OCI-LY3 (cell line): ENCODE measurements around the gene TMEM97.

Experiments used
- EZH2phosphoT487 ChIP-seq: fragments of 200-600 bp; shearing (Covaris generic); IDR thresholded peaks from 2 replicates; pipeline ENCODE4 v1.6.1; 2018; ENCODE audit warnings: antibody characterized with exemption, mixed run types, low read depth
- TF ChIP-seq, protein P1 (sequence below): fragments of 200-600, 300-600 bp; sonication (generic); IDR thresholded peaks from 2 replicates; pipeline ENCODE4 v1.5.1; 2014; ENCODE audit warnings: antibody characterized with exemption, low read length, low read depth

DNA sequence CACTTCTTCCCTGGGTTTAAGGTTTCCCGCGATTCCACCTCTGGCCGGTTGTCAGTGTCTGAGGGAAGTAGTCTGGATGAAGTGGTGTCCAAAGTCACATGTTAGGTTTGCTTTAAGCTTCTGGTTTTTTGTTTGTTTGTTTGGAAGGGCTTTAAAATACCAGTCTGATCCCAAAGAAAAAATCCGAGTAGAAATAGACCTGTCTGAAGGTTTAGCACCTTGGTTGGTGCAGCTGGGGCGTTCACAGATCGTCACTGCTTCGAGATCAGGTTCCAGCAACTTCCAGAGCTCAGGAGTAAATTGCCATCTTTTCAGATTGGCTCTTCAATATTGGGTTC, 567 bp downstream of the TMEM97 start:
- TF ChIP-seq, protein P1, sequence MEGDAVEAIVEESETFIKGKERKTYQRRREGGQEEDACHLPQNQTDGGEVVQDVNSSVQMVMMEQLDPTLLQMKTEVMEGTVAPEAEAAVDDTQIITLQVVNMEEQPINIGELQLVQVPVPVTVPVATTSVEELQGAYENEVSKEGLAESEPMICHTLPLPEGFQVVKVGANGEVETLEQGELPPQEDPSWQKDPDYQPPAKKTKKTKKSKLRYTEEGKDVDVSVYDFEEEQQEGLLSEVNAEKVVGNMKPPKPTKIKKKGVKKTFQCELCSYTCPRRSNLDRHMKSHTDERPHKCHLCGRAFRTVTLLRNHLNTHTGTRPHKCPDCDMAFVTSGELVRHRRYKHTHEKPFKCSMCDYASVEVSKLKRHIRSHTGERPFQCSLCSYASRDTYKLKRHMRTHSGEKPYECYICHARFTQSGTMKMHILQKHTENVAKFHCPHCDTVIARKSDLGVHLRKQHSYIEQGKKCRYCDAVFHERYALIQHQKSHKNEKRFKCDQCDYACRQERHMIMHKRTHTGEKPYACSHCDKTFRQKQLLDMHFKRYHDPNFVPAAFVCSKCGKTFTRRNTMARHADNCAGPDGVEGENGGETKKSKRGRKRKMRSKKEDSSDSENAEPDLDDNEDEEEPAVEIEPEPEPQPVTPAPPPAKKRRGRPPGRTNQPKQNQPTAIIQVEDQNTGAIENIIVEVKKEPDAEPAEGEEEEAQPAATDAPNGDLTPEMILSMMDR: no peak
- TF ChIP-seq EZH2phosphoT487: no peak
